ENCODE measurements around the gene TRIM59. TPM values are rescaled to one million over a fixed set of nuclear protein-coding genes. Genes with fewer than 3 reads are reported as not detected.

Gene TRIM59
- total RNA-seq, 4 donors from 2014 or later: 2.7 to 7.0 (median 3.3) TPM

GRCh38 chr3:160435095-160435494 is 14.5 kb downstream of the TRIM59 start:
- no peak for DNase-seq (ENCODE audit: low spot score in 2 of 2)
- no peak for TF ChIP-seq CTCF (IDR thresholded peaks at IDR 0.05)
- TF ChIP-seq POLR2A (IDR thresholded peaks at IDR 0.05): no peak
- intact Hi-C loops (cut with DNase I; ENCODE audit: low total_unique reads): no loop called here
- 77 to 84% methylated on average over 2 of the region's 2 CpGs for WGBS, 2 donors
- no peak overlapping the region for H3K4me3 ChIP-seq (ENCODE audit: low read depth, poor library complexity, severe bottlenecking)

- no peak overlapping the region for H3K4me3 ChIP-seq (ENCODE audit: low read depth, poor library complexity, severe bottlenecking)
- TF ChIP-seq POLR2A (IDR thresholded peaks at IDR 0.05): no peak
- TF ChIP-seq CTCF (IDR thresholded peaks at IDR 0.05): no peak
- intact Hi-C loops (cut with DNase I; ENCODE audit: low total_unique reads): no loop called here
- WGBS, 2 donors: 67 to 75% methylated on average over 2 of the region's 2 CpGs
- DNase-seq (ENCODE audit: low spot score in 2 of 2): no peak
Measured at GRCh38 chr3:160434071-160434470, 15.5 kb downstream of the TRIM59 start.

- intact Hi-C loops (cut with DNase I; ENCODE audit: low total_unique reads): loop anchor here (10.0 kb wide), 1 partner anchor 263 kb away; no protein-coding TSS in a partner anchor
- no peak for DNase-seq (ENCODE audit: low spot score in 2 of 2)
- TF ChIP-seq CTCF (IDR thresholded peaks at IDR 0.05): no peak
- no peak for TF ChIP-seq POLR2A (IDR thresholded peaks at IDR 0.05)
- H3K4me3 ChIP-seq (ENCODE audit: low read depth, poor library complexity, severe bottlenecking): no peak overlapping the region
- whole genome bisulfite sequencing, 2 donors: 92 to 96% methylated on average over 11 of the region's 11 CpGs
Measured at GRCh38 chr3:160427832-160428424, 21.7 kb downstream of the TRIM59 start.

- TF ChIP-seq CTCF (IDR thresholded peaks at IDR 0.05): no peak
- TF ChIP-seq POLR2A (IDR thresholded peaks at IDR 0.05): no peak
- WGBS, 2 donors: 73 to 91% methylated on average over 3 of the region's 3 CpGs
- intact Hi-C loops (cut with DNase I; ENCODE audit: low total_unique reads): no loop called here
- H3K4me3 ChIP-seq (ENCODE audit: low read depth, poor library complexity, severe bottlenecking): no peak overlapping the region
- no peak for DNase-seq (ENCODE audit: low spot score in 2 of 2)
Measured at GRCh38 chr3:160417311-160417710, 32.3 kb downstream of the TRIM59 start.

GRCh38 chr3:160413613-160414248 is 35.9 kb downstream of the TRIM59 start:
- 34 to 41% methylated on average over 3 of the region's 3 CpGs for WGBS, 2 donors
- TF ChIP-seq CTCF (IDR thresholded peaks at IDR 0.05) (no peak), POLR2A (IDR thresholded peaks at IDR 0.05) (no peak)
- intact Hi-C loops (cut with DNase I; ENCODE audit: low total_unique reads): no loop called here
- H3K4me3 ChIP-seq (ENCODE audit: low read depth, poor library complexity, severe bottlenecking): no peak overlapping the region
- DNase-seq (ENCODE audit: low spot score in 2 of 2): peak in 1 of 2 donors; percentile 43

All from lower leg skin (tissue), 4 donors.